NOMO-1 treated with dmso at 0.1 percent for 144 hours (cell line): ENCODE data around the gene TMEM174.

Experiments
- DNase-seq: peaks from one replicate; lab custom pipeline; 2025; ENCODE audit not compliant: unreplicated experiment; lab: John Stamatoyannopoulos, UW

The TMEM174 gene

GRCh38 chr5:73152411-73153388 lies 20.3 kb upstream of the TMEM174 start:
- DNase-seq: no peak

- DNase-seq: no peak
Observed at GRCh38 chr5:73153513-73153912, 19.5 kb upstream of the TMEM174 start.

GRCh38 chr5:73154208-73155006 lies 18.6 kb upstream of the TMEM174 start:
- DNase-seq: no peak

- no peak for DNase-seq
Observed at GRCh38 chr5:73155271-73156222, 17.4 kb upstream of the TMEM174 start.

GRCh38 chr5:73157414-73158303 lies 15.3 kb upstream of the TMEM174 start:
- DNase-seq: no peak

GRCh38 chr5:73158313-73158712 lies 14.7 kb upstream of the TMEM174 start:
- DNase-seq: no peak

- DNase-seq: peak; percentile 87
Observed at GRCh38 chr5:73160239-73160671, 12.7 kb upstream of the TMEM174 start.

- DNase-seq: no peak
Observed at GRCh38 chr5:73170522-73170921, 2.5 kb upstream of the TMEM174 start.

GRCh38 chr5:73171495-73171894 lies 1.5 kb upstream of the TMEM174 start:
- DNase-seq: no peak

- DNase-seq: no peak
Observed at GRCh38 chr5:73174100-73174815, 1.3 kb downstream of the TMEM174 start.

- DNase-seq: no peak
Observed at GRCh38 chr5:73176250-73176649, 3.3 kb downstream of the TMEM174 start.

GRCh38 chr5:73178265-73178664 lies 5.3 kb downstream of the TMEM174 start:
- no peak for DNase-seq

GRCh38 chr5:73179730-73180129 lies 6.7 kb downstream of the TMEM174 start:
- DNase-seq: no peak

GRCh38 chr5:73180566-73180965 lies 7.6 kb downstream of the TMEM174 start:
- no peak for DNase-seq

GRCh38 chr5:73182307-73182706 lies 9.3 kb downstream of the TMEM174 start:
- DNase-seq: no peak

- no peak for DNase-seq
Observed at GRCh38 chr5:73183000-73183399, 10.0 kb downstream of the TMEM174 start.

GRCh38 chr5:73183481-73183891 lies 10.5 kb downstream of the TMEM174 start:
- DNase-seq: no peak

- DNase-seq: no peak
Observed at GRCh38 chr5:73186976-73187375, 14.0 kb downstream of the TMEM174 start.
